GM21367 (cell line): ENCODE measurements around the gene EIF4E1B.

Source experiments
- ATAC-seq: cut with Tn5 transposase; IDR thresholded peaks from one replicate; pipeline ENCODE4 v1.9.1; 2021; ENCODE audit not compliant: unreplicated experiment

The EIF4E1B gene

DNA sequence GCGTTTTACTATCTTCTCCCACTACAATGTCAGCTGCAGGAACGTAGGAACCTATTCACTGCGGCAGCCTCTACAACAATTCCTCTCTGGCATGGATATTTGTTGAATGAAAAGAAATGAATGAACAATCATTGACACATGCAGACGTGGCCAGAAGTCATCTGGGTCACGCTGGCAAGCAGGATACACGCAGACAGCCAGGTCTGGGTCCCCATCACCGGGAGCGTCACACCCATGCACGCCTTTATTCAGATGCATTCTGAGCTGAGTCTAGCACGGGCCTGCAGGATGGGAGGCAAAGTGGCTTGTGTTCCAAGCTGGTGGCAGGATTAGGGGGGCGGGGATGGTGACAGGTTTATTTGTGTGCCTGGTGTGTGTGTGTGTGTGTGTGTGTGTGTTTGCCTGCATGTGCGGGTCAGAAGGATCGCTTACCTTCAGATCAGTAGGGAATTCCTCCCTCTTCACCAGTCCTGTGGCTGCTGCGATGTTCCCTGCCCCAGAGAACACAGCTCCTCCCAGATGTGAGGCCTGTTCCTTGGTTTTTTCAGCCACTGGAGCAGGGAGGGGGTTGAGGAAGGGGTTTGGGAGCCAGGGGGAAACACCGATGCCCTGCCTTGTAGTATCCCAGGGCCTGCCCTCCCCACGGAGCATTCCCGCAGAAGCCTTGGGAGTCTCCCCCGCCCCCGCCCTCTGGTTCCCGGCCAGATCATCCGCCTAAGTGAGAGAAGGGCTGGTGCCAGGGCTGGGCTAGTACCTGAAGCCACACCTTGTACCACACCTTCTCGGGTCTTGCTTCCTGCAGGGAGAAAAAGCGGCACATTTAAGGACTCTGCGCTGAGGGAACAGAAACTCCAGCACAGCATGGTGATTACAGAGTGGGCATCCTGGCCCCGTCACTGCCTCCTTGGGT is 4.3 kb upstream of the EIF4E1B start:
- no peak for ATAC-seq

GRCh38 chr5:176626876-176627236 is 3.6 kb upstream of the EIF4E1B start:
- no peak for ATAC-seq

- ATAC-seq: no peak
Observed at GRCh38 chr5:176627582-176627981, 2.9 kb upstream of the EIF4E1B start.

- ATAC-seq: no peak
Observed at GRCh38 chr5:176628406-176629228, 1.9 kb upstream of the EIF4E1B start.

DNA sequence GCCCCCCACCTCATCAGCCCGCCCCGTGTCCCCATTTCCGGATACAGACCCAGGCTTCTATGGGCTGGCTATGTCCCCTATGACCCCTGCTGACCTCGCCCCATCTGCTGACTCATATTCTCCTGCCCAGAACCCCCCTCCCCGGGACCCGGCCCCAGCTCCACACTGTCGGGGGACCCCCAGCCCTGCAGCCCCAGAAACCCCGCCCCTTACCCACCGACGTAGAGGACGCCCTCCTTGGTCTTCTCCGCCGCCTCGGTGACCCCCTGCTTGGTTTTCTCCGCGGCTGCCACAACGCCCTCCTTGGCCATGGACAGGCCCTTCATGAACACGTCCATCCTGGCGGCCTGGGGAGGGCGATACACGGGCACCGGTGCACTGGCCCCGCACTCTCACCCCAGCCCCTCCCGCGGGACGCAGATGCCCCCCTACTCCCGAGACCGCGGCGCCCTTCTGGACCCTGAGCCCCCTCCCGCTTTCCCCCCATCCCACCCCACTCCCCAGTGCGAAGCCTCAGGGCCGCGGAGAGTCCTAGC is 1.1 kb upstream of the EIF4E1B start:
- no peak for ATAC-seq

DNA sequence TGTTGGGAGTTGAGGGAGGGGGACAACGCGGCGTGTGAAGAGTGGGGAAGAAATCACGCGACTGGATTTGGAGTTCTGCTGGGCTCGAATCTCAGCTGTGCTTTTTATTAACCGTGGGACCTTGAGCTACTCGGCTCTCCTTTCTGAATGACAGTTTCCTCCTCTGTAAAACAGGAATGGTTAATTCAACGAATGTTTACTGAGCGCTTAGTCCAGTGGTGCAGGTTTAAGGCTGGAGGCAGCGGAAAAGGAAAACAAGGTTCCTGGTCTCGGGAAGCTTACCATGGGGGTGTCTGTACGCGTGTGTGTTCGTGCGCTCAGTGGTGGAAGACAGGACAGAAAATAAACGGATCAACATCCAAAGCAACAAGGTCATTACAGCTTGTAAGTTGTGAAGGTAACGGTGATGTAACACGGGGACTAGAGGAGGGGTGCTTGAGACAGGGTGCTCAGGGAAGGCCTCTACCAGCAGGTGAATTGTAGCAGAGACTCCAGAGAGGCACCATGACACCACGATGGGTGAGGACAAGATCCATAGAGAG is 277 bp downstream of the EIF4E1B start:
- ATAC-seq: no peak

GRCh38 chr5:176631383-176632200 is 1.1 kb downstream of the EIF4E1B start:
- no peak for ATAC-seq

DNA sequence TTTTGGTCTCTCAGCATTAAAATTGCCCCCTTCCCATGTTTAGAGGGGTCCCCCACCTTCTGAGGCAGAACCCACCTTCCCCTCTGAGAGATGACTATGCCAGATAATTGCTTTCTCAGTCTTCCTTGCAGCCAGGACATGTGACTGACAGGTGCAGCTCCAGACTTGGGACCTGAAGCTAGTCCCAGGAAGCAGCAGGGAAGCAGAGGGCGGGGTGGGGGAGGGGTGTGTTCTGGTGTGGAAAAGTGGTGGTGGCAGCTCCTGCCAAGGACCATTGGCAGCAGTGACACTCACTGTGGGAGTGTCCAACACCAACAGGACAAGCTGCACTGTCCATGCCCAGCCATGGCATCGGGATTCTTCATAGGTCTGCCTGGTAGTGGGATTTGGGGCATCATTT is 2.3 kb downstream of the EIF4E1B start:
- ATAC-seq: no peak

- ATAC-seq: no peak
Observed at GRCh38 chr5:176633598-176633997, 3.1 kb downstream of the EIF4E1B start.

- ATAC-seq: no peak
Observed at GRCh38 chr5:176636426-176636825, 6.0 kb downstream of the EIF4E1B start.

DNA sequence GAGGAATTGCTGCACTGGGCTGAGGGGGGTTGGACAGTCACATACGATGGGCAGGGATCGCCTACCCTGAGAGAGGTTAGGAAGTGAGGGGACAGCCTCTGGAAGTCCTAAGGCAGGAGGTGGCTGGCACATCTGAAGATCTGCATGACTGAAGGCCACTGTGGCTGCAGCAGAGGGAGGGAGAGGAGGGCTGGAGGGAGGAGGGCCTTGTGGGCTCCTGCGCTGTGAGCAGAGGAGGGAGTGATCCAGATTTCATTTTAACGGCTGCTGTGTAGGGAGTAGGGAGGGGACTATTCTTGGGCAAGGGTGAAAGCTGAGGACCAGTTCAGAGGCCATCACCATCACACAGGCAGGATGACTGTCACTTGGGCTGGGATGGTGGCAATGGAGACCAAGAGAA is 7.1 kb downstream of the EIF4E1B start:
- ATAC-seq: no peak

DNA sequence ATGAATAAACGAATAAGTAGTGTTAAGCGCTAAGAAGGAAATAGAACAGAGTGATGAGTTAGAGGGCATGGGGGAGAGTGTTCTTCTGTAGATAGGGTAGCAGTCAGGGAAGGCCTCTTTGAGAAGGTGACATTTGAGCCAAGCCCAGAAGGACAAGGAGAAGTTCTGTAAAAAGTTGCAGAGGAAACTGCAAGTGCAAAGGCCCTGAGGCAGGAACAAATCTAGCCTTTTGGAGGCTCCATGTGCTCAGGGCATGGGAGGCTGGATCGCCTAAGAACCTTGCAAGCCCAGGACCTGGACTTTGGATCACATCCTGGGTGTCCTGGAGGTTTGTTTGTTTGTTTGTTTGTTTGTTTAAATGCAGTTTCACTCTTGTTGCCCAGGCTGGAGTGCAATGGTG is 8.0 kb downstream of the EIF4E1B start:
- no peak for ATAC-seq

GRCh38 chr5:176639208-176639607 is 8.7 kb downstream of the EIF4E1B start:
- ATAC-seq: no peak

DNA sequence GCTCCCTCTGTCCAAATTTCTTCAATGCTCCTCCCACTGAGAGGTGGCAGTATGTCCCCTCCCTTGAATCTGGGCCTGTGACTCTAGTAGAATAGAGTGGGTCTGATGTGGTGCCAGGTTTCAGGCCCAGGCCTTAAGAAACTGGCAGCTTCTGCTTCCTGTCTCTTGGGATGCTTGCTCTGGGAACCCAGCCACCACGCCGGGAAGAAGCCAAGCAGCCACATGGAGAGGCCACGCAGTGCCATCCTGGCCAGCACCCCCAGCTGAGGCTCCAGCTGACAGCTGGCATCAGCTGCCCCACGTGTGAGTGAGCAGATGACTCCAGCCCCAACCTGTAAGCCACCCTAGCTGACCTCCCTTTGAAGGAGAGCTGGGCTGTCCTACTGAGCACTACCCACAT is 9.5 kb downstream of the EIF4E1B start:
- ATAC-seq: no peak

DNA sequence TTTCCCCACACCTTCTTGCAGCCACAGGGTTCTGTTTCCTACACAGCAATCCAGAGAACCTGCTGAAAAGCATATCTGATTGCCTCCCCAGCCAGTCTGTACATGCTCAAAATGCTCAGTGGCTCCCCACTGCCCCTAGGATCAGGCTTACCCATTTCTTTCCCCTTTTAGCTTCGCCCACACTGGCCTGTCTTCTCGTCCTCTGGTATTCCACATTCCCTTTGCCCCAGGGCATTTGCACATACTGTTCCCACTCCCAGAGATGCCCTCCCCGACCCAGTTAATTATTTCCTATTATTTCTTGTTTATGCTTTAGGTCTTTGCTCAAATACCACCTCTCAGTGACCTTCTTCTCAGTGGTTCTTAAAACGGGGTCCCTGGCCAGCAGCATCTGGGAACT is 10.1 kb downstream of the EIF4E1B start:
- ATAC-seq: no peak

GRCh38 chr5:176642675-176643490 is 12.4 kb downstream of the EIF4E1B start:
- no peak for ATAC-seq

DNA sequence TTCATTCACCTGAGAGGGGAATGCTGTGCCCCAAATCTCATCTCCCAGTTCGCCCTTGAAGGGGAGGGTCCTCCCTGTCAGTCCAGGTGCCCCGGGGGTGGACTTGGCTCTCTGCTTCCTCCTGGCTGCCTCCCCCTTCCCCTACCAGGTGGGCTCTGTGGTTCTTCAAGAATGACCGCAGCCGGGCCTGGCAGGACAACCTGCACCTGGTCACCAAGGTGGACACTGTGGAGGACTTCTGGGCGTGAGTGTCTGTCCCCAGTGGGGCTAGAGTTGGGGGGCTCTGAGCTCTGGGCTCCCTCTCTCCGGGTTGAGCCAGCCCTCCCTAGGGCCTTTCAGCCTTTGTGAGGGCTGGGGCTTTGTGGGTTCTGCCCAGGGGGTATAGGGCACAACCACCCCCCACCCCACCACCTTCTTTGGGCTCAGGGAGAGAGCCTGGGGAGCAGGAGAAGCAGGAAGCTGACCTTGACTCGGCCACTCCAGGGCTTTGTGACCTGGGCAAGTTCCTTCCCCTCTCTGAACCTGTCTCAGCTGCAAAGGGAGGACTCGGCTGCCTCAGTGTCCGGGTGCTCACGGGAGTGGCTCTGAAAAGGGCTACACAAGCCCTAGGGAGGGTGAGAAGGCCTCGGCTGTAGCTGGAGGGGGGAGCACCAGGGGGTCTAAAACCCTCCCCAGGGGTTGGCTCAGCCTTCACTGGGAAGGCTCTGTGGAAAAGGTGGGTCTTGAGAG is 13.2 kb downstream of the EIF4E1B start:
- ATAC-seq: no peak

- no peak for ATAC-seq
Observed at GRCh38 chr5:176644294-176644693, 13.8 kb downstream of the EIF4E1B start.
